MM.1S (cell line): ENCODE results near the gene RNF126.

Experiments used
- CTCF ChIP-seq: fragments of 300-600 bp; sonication (generic); IDR thresholded peaks from 2 replicates; pipeline ENCODE4 v1.5.1; 2016; ENCODE audit warnings: antibody characterized with exemption, low read length, mixed read lengths
- EZH2 ChIP-seq: fragments of 300-600 bp; sonication (generic); optimal IDR thresholded peaks from 2 replicates; pipeline ENCODE3; 2017; ENCODE audit warnings: low read depth, mild to moderate bottlenecking, antibody characterized with exemption, low read length, mixed read lengths

GRCh38 chr19:656751-657559 is 6.1 kb downstream of the RNF126 start:
- TF ChIP-seq CTCF (no peak), EZH2 (no peak)
